Adrenal gland (tissue), 12 donors: Measurements from ENCODE around the gene KEL. TPM values are rescaled to one million over a fixed set of nuclear protein-coding genes. Genes with fewer than 3 reads are reported as not detected.

ENCODE experiments used
- DNase-seq, 7 donors: peaks; one replicate each; pipeline ENCODE4 v3.0.0-alpha.2; 2019 to 2020
- H3K27ac ChIP-seq, 5 donors: fragments of 200-600 bp; sonication (generic) in 4 of 5; 1 replicate in 3 of 5; 2 replicates in 2 of 5; pipeline versions ENCODE4 v1.5.1 to v1.8.0; 2016 to 2020; ENCODE audit warnings: mild to moderate bottlenecking in 1 of 5
- H3K27me3 ChIP-seq: fragments of 200-600 bp; 2 replicates; pipeline ENCODE4 v1.8.0; 2021
- H3K36me3 ChIP-seq, 2 donors: fragments of 200-600 bp; replicated peaks in 1 of 2; 1 replicate in 1 of 2; 2 replicates in 1 of 2; pipeline versions ENCODE4 v1.5.1 to v1.8.0; 2018 to 2022
- H3K4me1 ChIP-seq, 2 donors: fragments of 200-600 bp; replicated peaks in 1 of 2; 1 replicate in 1 of 2; 2 replicates in 1 of 2; pipeline versions ENCODE4 v1.5.1 to v1.8.0; 2018 to 2021
- H3K4me3 ChIP-seq, 4 donors: fragments of 200-600 bp; sonication (generic) in 3 of 4; one replicate each; pipeline ENCODE4 v1.5.1; 2016 to 2018
- H3K9me3 ChIP-seq, 3 donors: fragments of 200-600 bp; sonication (generic) in 1 of 3; replicated peaks in 1 of 3; 1 replicate in 2 of 3; 2 replicates in 1 of 3; pipeline versions ENCODE4 v1.5.1 to v1.8.0; 2016 to 2021
- CTCF ChIP-seq, 6 experiments: fragments of 450-650 bp in 4 of 6; fragments of 200-600 bp in 2 of 6; sonication (generic) in 1 of 6; IDR thresholded peaks; 1 replicate in 5 of 6; 2 replicates in 1 of 6; pipeline versions ENCODE4 v1.5.1 to v1.8.0; 2016 to 2021; ENCODE audit warnings: antibody characterized with exemption in 6 of 6, mild to moderate bottlenecking in 2 of 6, moderate library complexity in 1 of 6
- POLR2A ChIP-seq, 2 donors: fragments of 450-650 bp; IDR thresholded peaks; one replicate each; pipeline ENCODE4 v1.6.1; 2017; ENCODE audit warnings: antibody characterized with exemption in 2 of 2, mild to moderate bottlenecking in 2 of 2, moderate library complexity in 1 of 2
- WGBS, 4 donors: extraction: QIAGEN DNeasy Blood & Tissue Kit in 2 of 4; methylation state at CpG; one replicate each; pipeline versions ENCODE4 v1.1.5 to v1.1.7; 2013 to 2017; 5-methylcytosine and 5-hydroxymethylcytosine counted together
- intact Hi-C, 2 donors: fragments of 100-400 bp; cut with DNase I; formaldehyde crosslinking; loops; one replicate each; pipeline versions ENCODE4 v1.14.1 to v1.15.0; 2022 to 2023
- polyA plus RNA-seq, 3 donors: library from polyadenylated mRNA; stranded (reverse); fragments of 200-250 nt in 2 of 3; fragments of 350-450 nt in 1 of 3; fragmentation: Illumina TruSeq in 1 of 3; extraction: RNeasy Lipid Tissue Mini Kit (QIAGEN cat#74804) in 1 of 3; gene quantifications; one replicate each; pipeline ENCODE4 v1.2.3, GENCODE V29; 2013 to 2014
- total RNA-seq, 9 donors: library from RNA; depleted of rRNA in 4 of 9; stranded (reverse); fragments of >200 nt in 4 of 9; fragments of 120-200 nt in 1 of 9; fragmentation: NEBNext Ultra II Directional in 1 of 9; extraction: Animal tissue kit (Norgen Biotek cat#: 25700) in 1 of 9; gene quantifications; one replicate each; pipeline versions ENCODE4 v1.1.0 to v1.2.4, GENCODE V29; 2013 to 2023
- donor health status: healthy with polysubstance abuse.
- donor health status: Bipolar disorder and iron deficiency.
- donor health status: DM: yes; HTN: yes; CAD: no.
- donor health status: DM: no; HTN: no; CAD: no.
- donor health status: DM: no; HTN: no; CAD: no.
- donor health status: DM: yes; HTN: yes; CAD: no.

KEL gene
- total and polyA plus RNA-seq, 12 donors, result 0.15 to 1.2 (median 0.55) TPM; not detected in 5

- TF ChIP-seq CTCF (IDR thresholded peaks at IDR 0.05) (no peak), POLR2A (IDR thresholded peaks at IDR 0.05) (no peak)
- 75 to 83% (median 78%) methylated on average over 3 of the region's 3 CpGs for WGBS, 4 donors
- intact Hi-C loops, result no loop called here
These were observed 65.3 kb downstream of the KEL start for GRCh38 chr7:142896741-142897379.

GRCh38 chr7:142896151-142896550 is 66.0 kb downstream of the KEL start:
- TF ChIP-seq CTCF (IDR thresholded peaks at IDR 0.05) (no peak), POLR2A (IDR thresholded peaks at IDR 0.05) (no peak)
- WGBS, 4 donors, result 74 to 87% (median 80%) methylated on average over 3 of the region's 3 CpGs

More at GRCh38 chr7:142896741-142897379, 65.3 kb downstream of the KEL start:
- Histone ChIP-seq H3K27ac (no peak overlapping the region), H3K9me3 (no peaks in the 10 kb centered on the region), H3K27me3 (no peaks in the 10 kb centered on the region), H3K36me3 (no peaks in the 10 kb centered on the region), H3K4me1 (no peaks in the 10 kb centered on the region), H3K4me3 (no peak overlapping the region)
- peak in 1 of 7 donors; percentile 2 for DNase-seq

GRCh38 chr7:142894985-142895593 is 67.1 kb downstream of the KEL start:
- peak in 2 of 7 donors; percentile 2 to 27 for DNase-seq
- no peaks in the 10 kb centered on the region for H3K27me3 ChIP-seq
- no peak overlapping the region for H3K27ac ChIP-seq
- intact Hi-C loops, result no loop called here
- no peaks in the 10 kb centered on the region for H3K36me3 ChIP-seq
- H3K4me1 ChIP-seq, result no peaks in the 10 kb centered on the region
- no peaks in the 10 kb centered on the region for H3K9me3 ChIP-seq
- no peak overlapping the region for H3K4me3 ChIP-seq
- 56 to 67% (median 61%) methylated on average over 6 of the region's 6 CpGs for WGBS, 4 donors
- no peak for TF ChIP-seq CTCF (IDR thresholded peaks at IDR 0.05)

More at GRCh38 chr7:142896151-142896550, 66.0 kb downstream of the KEL start:
- H3K9me3 ChIP-seq, result no peaks in the 10 kb centered on the region
- no peaks in the 10 kb centered on the region for H3K27me3 ChIP-seq
- peak in 1 of 7 donors; percentile 4 for DNase-seq
- no peaks in the 10 kb centered on the region for H3K36me3 ChIP-seq
- intact Hi-C loops, result no loop called here
- H3K4me3 ChIP-seq, result no peak overlapping the region
- no peak overlapping the region for H3K27ac ChIP-seq
- H3K4me1 ChIP-seq, result no peaks in the 10 kb centered on the region

- TF ChIP-seq POLR2A (IDR thresholded peaks at IDR 0.05) (no peak), CTCF (IDR thresholded peaks at IDR 0.05) (no peak)
- intact Hi-C loops, result no loop called here
These were observed 67.8 kb downstream of the KEL start for GRCh38 chr7:142894112-142894984.

More at GRCh38 chr7:142894112-142894984, 67.8 kb downstream of the KEL start:
- no peaks in the 10 kb centered on the region for H3K27me3 ChIP-seq
- no peaks in the 10 kb centered on the region for H3K36me3 ChIP-seq
- H3K27ac ChIP-seq, result no peak overlapping the region
- H3K4me1 ChIP-seq, result no peaks in the 10 kb centered on the region
- no peak overlapping the region for H3K4me3 ChIP-seq
- peak in 2 of 7 donors; percentile 9 to 43 for DNase-seq
- 60 to 66% (median 63%) methylated on average over 11 to 12 of the region's 12 CpGs for WGBS, 4 donors
- H3K9me3 ChIP-seq, result no peaks in the 10 kb centered on the region
